ENCODE results near the gene PSAPL1.

The PSAPL1 gene, protein sequence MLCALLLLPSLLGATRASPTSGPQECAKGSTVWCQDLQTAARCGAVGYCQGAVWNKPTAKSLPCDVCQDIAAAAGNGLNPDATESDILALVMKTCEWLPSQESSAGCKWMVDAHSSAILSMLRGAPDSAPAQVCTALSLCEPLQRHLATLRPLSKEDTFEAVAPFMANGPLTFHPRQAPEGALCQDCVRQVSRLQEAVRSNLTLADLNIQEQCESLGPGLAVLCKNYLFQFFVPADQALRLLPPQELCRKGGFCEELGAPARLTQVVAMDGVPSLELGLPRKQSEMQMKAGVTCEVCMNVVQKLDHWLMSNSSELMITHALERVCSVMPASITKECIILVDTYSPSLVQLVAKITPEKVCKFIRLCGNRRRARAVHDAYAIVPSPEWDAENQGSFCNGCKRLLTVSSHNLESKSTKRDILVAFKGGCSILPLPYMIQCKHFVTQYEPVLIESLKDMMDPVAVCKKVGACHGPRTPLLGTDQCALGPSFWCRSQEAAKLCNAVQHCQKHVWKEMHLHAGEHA

DNA sequence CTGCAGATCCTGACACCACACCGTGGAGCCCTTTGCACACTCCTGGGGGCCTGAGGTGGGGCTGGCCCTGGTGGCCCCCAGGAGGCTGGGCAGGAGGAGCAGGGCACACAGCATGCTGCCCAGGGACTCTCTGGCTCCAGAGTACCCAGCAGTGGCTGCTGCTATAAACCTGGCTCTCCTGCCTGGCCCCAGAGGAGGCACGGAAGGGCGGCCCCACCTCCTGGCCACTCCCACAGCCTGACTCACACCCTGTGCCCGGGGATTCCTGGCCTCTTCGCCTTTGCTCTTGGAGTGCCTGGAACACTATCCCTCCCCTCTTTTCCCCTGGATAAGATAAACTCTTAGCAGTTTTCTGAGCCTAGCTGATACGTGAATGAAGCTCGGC, at the start of gene PSAPL1:
Gene PSAPL1, minus strand, starts transcription at position 165 of the 385 bp plus-strand sequence. Its CDS starts 51 bp downstream, at position 114.
- ATAC-seq = no peak

DNA sequence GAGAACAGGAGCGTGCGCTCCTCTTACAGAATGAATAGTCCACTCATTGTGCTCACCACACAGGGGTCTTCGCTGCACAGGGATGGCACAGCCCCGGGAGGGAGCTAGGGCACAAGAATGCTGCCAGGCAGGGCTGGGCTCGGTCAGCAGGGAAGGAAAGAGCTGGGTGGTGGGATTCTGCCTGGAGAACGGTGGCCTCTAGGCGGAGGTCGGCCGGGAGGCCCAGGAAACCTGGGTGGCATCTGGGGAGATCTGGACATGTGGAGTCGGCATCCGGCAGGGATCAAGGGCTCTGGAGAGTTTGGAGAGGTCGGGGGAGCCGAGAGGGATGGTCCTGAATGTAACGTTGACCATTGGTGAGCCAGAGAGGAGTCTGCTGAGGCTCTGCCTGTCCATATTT, 46.5 kb upstream of the PSAPL1 start:
- no peak for ATAC-seq

DNA sequence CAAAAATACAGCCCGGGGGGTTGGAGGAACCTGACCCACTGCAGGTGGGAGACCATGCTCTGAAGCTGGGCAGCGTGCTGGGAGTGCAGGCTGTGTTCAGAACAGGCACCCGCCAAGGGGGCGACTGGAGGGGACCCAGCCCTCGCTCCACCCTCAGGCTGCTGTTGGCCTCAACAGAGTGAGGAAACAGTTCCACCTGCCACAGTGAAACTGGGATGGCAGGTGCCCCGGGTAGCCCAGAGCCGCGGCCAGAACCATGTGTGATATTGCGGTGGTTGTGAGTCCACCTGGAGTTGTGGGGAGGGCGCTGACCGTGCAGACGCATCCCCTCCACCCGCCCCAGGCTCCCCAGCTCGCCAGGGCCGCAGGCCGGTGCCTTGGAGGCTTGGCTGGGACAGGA, 45.7 kb upstream of the PSAPL1 start:
- ATAC-seq = no peak

DNA sequence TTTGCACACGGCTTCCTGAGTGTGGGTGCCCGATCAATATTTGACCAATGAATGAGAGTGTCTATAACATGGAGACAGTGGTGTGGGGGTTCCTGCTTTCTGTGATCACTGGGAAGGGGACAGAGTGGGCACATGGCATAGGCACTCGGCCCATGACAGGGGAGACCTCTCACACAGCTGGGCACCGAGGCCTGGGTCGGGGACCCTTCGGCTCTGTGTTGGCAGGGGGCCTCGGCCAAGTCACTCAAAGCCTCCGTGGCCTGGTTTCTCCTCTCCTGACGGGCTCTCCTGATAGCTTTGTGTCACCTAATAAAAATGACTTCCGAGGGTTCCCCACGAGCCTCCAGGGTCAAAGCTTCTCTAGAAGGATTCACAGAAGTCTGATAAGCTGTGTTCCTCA, 43.9 kb upstream of the PSAPL1 start:
- no peak for ATAC-seq

DNA sequence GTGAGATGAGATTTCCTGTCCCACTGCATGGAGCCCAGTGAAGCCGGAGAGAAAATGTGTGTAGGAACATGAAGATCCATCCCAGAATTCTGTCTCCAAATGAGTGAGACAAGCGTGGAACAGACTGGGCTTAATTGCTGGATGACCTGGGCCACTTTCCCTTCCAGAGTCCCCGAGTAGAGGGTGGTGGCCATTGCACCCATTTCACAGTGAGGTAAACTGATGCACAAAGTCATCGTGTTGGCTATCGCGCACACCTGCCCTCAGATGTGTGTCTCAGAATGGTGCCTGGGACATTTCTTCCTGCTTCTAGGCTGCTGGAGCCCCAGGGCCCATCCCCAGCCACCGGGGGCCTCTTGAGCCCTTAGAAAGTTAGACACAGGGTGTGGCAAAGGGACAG, 43.0 kb upstream of the PSAPL1 start:
- no peak for ATAC-seq

DNA sequence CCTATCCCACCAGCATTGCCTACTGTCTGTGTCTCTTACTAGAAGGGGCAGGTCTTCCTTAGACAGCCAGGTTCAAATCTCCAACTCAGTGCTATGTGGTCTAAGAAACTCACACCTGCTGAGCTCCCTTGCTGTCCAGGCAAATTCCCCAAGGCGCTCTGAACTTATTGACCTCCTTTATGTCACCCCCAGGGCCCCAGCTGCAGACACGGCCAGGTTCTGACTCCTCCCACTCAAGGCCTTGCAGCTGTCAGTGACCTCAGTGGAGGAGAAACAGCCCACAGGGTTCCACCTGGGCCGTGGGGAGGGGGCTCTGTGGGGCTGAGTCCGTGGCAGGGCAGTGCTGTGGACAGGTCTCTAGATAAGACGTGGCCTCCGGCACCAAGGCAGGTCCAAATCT, 42.1 kb upstream of the PSAPL1 start:
- ATAC-seq = no peak

DNA sequence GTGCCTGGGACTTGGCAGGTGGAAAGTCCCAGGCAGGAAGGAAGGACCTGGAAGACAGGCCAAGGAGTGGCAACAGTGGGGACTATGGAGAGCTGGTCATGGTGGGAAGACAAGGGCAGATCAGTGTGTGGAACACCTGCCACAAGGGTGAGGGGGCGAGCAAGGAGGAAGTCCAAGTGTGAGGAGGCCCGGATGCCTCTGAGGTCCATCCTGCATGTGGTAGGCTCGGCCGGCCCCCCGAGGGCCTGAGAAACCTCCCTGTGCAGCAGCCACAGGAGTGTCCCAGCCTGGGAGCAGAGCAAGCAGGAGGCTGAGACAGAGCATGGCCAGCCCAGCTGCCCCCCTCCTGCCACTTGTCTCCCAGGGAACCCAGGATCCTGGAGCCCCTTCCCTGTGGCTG, 40.5 kb upstream of the PSAPL1 start:
- no peak for ATAC-seq

DNA sequence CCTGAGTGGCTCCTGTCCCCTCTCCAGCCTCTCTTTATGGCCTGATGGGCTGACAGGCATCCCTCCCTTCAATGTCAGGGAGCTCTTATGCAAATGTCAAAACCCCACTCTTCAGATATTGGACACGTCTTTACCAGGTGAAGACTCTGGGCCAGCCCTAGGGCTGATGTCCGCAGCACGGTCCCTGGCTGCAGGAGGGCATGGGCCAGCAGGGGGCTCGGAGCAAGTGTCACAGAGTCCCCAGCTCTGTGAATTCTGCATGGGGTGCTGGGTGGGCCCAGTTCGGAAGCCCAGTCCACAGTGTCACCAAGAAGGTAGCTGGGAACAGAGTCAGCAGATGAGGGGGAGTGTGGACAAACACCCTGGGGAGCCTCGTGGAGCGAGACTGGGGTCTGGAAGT, 39.6 kb upstream of the PSAPL1 start:
- no peak for ATAC-seq

DNA sequence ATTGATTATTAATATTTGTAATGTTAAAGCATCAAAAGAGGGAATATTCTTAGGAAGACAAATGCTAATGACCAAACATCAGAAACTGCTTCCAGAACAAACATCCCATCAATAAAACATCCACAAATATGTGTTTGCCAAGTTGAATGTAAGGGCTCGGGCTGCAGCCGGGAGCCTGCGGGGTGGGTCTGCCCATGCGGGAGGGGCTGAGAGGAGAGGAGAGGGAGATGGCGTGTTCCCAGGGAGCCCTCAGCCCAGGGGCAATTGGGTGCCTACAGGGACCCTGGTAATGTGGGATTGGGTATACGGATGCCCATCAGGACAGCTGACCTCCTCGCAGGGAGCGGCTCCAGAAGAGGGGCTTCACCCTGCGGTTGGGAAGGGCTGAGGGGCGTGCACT, 38.4 kb upstream of the PSAPL1 start:
- ATAC-seq = no peak

DNA sequence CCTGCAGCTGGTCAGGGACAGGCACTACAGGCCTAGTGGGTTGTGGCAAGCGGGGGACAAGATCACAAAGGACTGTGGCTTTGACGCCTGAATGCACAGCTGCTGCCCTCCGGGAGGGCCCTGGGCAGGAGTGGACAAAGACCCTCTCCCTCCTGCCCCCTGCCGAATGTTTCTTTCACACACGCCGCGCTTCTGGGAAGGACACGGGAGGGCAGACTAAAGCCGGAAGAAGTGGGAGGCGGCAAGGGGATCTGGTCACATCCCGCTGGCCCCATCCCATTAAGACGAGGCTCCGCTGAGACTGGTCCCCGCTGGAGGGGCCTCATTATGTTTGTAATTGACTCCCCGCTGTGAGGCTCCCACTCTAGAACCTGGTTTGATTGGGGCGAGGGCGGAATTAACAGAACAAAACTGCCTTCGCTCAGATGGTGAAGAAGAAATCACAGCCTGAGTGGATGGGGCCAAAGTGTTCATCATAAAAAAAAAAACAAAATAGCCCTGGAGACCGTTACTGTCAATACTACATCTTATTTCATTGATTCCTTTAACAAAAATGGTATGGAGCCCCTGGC, 37.8 kb upstream of the PSAPL1 start:
- ATAC-seq = no peak

DNA sequence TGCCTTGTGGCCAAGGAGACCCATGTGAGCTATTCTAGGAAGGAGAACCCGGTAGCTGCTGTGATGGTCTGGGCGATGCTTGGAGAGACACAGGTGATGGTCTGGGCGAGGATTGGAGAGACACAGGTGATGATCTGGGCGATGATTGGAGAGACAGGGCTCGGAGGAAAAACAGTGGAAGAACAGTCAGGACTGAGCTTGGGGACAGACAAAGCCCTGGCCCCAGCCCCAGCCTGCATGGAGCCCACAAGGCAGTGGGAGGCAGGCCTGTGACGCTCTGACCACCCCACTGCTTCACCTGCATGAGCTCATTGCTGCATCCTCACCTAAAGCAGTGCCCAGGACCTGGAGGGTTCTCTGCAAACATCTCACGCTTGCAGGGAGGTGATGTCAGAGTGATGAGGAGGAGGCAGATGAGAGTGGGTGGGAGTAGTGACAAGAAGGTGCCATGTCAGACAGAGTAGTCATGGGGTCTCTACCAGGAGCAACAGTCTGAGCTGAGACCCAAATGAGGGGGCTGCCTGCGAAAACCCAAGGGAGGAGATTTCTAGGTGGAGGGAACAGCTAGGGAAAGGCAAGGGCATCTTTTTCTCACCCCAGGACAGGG, 35.9 kb upstream of the PSAPL1 start:
- ATAC-seq = no peak

DNA sequence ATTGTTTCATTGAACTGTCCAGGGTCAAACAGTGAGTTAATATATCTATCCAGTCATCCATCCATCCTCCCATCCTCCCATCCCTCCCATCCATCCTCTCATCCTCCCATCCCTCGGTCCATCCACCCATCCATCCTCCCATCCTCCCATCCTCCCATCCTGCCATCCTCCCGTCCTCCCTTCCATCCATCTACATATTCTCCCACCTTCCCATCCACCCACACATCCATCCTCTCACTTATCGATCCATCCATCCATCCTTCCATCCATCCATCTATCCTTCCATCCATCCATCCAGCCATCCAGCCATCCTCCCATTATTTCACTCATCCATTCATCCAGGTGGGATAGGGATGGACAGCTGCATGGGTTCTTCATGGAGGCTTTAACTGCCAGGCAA, 35.4 kb upstream of the PSAPL1 start:
- ATAC-seq = no peak

DNA sequence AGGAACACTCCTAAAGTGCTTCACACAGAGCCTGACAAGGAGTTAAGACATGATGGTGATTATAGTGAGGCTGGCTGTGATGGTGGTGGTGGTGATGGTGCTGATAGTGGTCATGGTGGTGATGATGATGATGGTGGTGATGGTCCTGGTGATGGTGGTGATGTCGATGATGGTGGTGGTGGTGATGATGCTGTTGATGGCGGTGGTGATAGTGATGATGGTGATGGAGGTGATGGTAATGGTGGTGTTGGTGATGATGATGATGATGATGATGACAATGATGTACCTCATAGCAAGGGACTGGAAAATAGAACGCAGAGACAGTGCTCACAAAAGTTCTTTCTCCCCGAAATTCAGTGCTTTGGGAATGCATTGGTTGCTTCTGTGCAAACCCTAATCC, 34.3 kb upstream of the PSAPL1 start:
- ATAC-seq = no peak

DNA sequence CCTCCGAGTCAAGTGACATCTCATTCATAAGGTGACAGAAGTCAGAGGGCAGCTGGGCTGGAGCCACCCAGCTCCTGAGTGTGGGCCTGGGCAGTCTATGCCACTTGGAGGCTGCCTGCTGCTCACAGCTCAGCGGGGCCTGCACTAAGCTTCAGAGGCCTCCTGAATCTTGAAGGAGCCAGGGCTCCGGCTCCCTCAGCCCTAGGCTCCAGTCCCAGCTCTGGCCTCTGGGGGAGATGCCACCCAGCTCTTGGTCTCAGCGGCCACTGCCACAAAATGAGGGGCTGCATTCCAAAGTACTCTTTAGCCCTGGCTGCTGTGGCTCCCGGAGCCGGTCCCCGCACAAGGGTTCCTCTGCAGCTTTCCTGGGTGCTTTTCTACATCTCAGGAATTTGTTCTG, 32.7 kb upstream of the PSAPL1 start:
- ATAC-seq = no peak

DNA sequence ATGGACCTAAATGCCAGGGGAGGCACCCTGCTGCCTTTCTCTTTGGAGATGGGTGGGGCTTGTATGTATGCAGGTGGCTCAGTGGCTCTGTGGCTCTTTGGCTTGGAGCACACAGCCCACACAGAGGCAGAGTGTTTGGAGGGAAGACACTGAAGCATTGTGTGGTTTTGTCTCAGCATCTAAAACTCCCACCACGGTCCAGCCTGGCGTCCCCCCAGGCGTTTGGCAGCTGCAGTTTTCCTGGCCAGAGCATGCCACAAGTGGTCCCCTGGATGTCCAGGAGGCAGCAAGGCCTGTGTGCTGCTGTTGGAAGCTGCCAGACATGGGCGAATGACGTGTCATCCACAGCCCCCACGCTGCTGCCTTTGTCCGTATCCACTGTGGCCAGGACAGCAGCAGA, 32.2 kb upstream of the PSAPL1 start:
- ATAC-seq = no peak

DNA sequence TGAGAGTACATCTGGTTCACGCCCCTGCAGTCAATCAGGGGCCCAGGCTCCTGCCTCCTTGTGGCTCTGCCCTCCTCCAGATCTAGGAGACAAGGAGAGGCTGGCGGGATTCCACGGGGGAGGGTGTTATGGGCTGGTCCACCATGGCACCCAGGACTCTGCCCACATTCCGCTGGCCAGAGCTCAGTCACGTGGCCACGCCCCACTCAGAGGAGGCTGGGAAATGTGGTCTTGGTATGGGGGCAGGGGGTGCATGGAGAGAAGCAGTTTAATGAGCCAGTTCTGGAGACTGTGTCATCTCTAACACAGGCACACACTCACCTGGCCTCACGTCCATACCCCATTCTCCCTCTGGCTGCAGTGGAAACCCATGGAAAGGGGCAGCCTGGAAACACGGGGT, 31.5 kb upstream of the PSAPL1 start:
- ATAC-seq = no peak

DNA sequence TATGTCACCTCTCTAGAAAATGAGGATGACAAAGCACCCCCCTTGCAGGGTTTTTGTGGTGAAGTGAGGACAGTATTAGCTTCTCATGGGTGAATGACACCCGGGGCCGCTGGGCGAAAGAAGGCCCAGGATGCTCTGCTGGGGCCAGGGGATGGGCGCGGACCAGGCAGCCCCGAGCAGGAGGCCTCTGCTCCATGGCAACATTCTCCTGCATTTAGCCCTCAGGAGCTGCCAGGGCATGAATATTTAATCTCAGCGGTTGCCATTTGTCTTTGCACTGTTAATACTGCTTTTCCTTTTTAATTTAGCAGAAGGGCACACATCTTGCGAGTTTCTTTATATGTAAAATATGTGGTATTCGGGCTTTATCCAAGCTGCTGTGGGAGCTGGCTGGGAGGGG, 30.3 kb upstream of the PSAPL1 start:
- ATAC-seq = no peak

DNA sequence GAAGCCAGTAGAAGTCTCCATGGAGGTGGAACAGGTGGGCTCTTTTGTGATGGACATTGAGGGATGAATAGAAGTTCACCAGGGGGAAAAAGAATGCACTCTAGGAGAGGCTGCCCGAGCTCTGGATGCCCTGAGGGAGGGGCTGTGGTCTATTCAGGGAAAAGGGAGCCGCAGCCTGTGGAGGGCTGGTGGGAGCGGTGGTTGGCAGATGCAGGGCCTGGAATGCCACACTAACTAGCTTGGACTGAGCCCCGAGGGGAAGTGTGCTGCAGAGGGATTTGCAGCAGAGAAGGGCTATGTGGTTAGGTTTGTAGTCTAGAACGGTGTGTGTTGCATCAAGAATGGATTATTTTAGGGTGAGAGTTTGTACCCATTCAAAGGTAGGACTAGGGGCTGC, 29.5 kb upstream of the PSAPL1 start:
- no peak for ATAC-seq

DNA sequence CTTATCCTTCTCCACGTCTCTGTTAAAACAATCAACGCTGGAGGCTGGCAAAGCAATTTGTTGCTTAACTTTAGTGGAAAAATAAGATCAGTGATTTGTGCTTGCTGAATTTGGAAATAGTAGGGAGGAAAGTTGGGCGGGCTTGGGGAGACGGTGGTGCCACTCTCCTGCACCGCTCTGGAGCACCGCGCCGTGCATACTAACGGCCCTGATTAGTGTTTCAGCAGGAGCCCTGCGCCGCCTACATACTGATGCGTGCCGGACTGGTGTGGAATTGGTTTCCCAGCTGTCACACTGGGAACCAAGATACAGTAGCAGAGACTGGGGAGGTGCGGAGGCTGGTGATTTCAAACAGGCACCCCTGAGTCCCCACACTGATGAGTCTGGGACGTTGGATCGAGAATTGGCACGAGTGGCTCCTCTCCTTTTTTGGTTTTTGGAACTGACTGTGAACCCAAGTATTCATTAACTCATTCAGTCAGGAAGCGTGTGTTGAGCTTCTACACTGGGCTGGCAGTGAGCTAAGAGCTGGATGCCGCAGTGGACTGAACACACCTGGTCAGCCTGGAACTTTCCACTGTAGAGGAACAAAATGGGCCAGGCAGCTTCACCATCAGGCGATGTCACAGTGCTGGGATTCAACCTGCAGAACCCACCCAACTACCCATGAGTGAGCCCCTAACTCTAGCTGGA, 29.0 kb upstream of the PSAPL1 start:
- no peak for ATAC-seq

DNA sequence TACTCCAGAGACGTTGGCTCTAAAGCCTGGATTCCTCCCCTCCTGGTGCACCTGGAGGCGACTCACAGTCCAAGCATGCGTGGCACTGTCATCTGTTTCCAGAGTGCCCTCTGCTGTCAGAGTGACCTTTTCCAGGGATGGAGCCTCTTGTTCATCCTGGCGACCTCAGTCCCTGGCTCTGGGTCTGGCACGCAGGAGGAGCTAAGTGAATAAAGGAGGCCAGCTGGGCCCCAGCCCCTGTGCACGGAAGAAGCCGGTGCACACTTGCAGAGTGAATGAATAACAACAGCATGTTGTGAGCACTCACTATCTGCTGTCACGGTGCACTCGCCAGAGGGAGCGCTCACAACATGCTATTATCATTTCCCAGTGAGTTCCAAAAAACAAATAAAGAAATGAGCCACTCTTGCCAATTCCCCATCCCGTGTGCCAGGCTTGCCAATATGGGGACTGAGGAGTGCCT, 27.8 kb upstream of the PSAPL1 start:
- no peak for ATAC-seq

DNA sequence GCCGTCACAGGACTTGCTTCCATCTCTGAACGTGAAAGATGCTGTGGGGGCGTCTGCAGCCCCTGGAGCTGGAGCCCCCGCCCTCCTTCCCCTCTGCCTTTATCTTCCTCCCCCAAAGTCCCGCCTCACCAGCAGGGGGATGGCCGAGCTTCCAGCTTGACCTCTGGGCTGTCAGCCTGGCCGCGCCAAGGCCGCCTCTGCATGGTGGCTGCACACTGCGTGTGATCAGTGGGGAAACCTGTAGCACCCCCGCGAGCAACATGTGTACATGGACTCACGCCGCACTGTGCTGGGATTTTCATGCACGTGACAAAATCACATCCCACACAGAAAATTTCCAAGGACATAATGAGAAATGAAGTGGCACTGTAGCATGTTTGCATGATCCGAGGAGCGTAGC, 26.5 kb upstream of the PSAPL1 start:
- ATAC-seq = no peak

DNA sequence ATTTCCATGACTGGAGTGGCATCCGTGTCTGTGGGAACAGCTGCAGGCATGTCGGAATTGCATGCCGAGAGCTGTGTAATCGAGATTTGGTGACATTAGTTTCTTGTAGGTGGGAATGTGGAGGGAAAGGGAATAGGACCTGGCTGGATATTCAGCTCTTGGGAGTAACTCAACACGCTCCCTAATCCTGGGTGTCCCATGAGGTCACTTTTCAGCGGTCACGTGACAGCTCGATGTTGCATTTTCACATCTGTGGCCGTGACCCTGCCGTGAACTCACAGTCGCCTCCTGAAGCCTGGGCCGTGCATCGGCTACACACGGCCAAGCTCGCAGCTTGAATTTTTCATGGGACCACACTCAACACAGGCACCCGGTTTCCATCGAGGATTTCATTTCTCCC, 25.8 kb upstream of the PSAPL1 start:
- ATAC-seq = no peak

DNA sequence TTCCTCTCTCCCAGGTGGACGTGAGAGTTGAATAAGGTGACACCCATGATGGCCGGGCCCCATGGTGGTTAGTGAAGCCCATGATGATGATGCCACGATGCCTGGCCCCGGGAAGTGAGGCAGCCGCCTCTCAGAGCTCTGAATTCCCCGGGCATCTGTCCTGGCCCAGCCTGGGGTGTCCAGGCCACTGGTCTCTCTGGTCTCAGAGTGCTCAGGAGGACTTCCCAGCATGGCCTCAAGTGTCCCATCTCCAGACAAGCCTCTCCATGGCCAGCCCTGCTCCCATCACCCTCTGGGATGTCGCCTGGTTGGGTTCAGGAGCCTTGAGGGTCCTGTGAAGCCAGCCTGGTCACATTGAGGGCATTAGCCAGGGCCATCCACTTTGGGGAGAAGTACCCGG, 24.7 kb upstream of the PSAPL1 start:
- no peak for ATAC-seq

DNA sequence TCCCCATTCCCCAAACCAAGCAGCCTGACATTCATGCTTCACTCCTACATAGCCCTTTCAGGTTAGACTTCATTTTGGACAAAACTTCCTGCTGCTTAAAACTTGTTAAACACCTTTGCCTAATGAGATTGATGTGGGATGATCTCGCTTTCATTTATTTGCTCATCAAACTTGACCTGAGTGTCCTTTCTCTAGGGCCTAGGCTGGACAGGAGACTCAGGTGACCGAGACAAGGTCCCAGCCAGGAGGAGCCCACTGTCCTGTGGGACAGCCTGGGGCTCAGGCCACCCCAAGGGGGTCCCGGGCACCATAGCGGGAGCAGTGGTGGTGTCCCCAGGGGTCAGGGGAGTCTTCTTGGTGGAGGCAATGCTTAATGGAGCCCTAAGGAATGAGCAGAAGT, 23.7 kb upstream of the PSAPL1 start:
- ATAC-seq = no peak
